Stimulated activated naive B cell treated with anti-CD40 and anti-IgM and Interleukin-4, amounts not matched to agents 10 μg/mL and 1 μg/mL and 100 μg/mL, for 72 hours (primary cell): Measurements from ENCODE around the gene CETP.
"Not testable (repeated sequence)": the region's sequence is repeated elsewhere in the genome, so short reads cannot be mapped to it uniquely, and the experiment has no call there.

Experiments used
- ATAC-seq, 2 donors: fragments of 150-1000 bp; cut with Tn5 transposase; replicated peaks; 2 replicates each; pipeline ENCODE4 v1.10.0; 2021; ENCODE audit warnings: moderate library complexity in 1 of 2
- DNase-seq: peaks from one replicate; pipeline ENCODE4 v3.0.0; 2021
- H3K27ac Mint-ChIP-seq: one replicate; pipeline ENCODE4 v1.8.0; 2022; ENCODE audit warnings: mild to moderate bottlenecking, mixed read lengths
- H3K27me3 Mint-ChIP-seq, 2 donors: one replicate each; pipeline ENCODE4 v1.8.0; 2022; ENCODE audit warnings: mixed read lengths in 2 of 2
- H3K36me3 Mint-ChIP-seq, 2 donors: one replicate each; pipeline ENCODE4 v1.8.0; 2022; ENCODE audit warnings: mixed read lengths in 2 of 2, mild to moderate bottlenecking in 1 of 2
- H3K4me1 Mint-ChIP-seq, 2 donors: one replicate each; pipeline ENCODE4 v1.8.0; 2022; ENCODE audit warnings: mixed read lengths in 2 of 2, mild to moderate bottlenecking in 1 of 2
- H3K4me3 Mint-ChIP-seq, 2 donors: one replicate each; pipeline ENCODE4 v1.8.0; 2022; ENCODE audit warnings: mild to moderate bottlenecking in 2 of 2, mixed read lengths in 2 of 2, moderate library complexity in 1 of 2
- H3K9me3 Mint-ChIP-seq, 2 donors: one replicate each; pipeline ENCODE4 v1.8.0; 2022; ENCODE audit warnings: mixed read lengths in 2 of 2, mild to moderate bottlenecking in 1 of 2

The CETP gene

DNA sequence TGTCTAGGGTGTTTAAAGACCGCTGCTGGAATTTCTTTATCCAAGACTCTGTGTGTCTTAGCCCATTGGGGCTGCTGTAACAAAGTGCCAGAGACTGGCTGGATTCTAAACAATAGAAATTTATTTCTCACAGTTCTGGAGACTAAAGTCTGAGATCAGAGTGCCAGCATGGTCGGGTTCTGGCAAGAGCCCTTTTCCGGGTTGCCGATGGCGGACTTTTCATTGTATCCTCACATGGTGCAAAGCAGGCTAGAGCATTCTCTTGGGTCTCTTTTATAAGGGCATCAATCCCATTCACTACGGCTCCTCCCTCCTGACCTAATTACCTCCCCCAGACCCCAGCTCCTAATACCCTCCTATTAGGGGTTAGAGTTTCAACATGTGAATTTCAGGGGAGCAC lies 37.1 kb downstream of the CETP start:
- peak overlapping the region in 1 of 2 donors; percentile 31 for H3K4me3 Mint-ChIP-seq
- peaks cover 61 to 89% of the 10 kb centered on the region in 2 donors for H3K4me1 Mint-ChIP-seq
- H3K9me3 Mint-ChIP-seq: peaks cover 5 to 6% of the 10 kb centered on the region in 2 donors
- H3K36me3 Mint-ChIP-seq: peaks cover 54 to 71% of the 10 kb centered on the region in 2 donors
- peak overlapping the region; percentile 98 for H3K27ac Mint-ChIP-seq
- no peak for DNase-seq
- ATAC-seq: no peak
- H3K27me3 Mint-ChIP-seq: no peaks in the 10 kb centered on the region

- H3K4me1 Mint-ChIP-seq: peaks cover 61 to 89% of the 10 kb centered on the region in 2 donors
- peak overlapping the region; percentile 98 for H3K27ac Mint-ChIP-seq
- ATAC-seq: peak; percentile 21 to 36
- DNase-seq: peak; percentile 23
- peaks cover 52 to 71% of the 10 kb centered on the region in 2 donors for H3K36me3 Mint-ChIP-seq
- H3K4me3 Mint-ChIP-seq: peak overlapping the region; percentile 62 to 64
- H3K9me3 Mint-ChIP-seq: peaks cover 5 to 6% of the 10 kb centered on the region in 2 donors
- no peaks in the 10 kb centered on the region for H3K27me3 Mint-ChIP-seq
These were observed 37.9 kb downstream of the CETP start for GRCh38 chr16:56999409-57000270.

DNA sequence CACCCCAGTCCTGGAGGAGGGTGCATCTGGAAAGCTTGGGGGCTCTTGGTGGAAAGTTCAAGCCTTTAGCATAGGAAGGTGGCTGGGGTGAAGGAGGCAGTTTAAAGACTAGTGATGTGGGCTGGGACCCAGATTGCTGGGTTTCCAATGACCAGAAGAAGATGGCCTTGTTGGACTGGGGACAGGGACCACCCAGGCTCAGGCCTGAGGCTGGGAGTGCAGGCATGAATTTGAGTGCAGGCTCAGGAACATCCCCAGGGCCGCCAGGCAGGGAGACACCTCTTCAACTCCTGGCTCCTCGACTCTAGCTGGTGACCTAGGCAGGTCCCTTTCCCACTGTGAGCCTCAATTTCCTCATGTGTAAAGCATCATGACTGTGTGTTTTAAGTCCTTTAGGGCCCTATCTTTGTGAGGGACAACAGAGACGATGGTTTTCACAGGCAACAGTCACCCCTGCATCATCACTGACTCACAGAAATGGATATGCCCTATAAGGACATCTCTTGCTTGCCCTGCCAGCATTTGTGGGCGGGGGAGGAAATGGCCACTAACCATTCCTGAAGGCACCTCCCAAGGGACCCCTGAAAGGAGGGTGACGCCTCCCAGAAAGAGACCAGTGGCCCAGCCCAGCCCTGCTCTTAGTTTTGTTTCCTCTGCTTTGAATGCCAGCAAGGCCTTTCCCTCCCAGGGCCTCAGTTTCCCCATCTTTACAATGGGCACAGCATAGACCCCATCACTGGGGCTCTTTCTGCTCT lies 38.7 kb downstream of the CETP start:
- H3K4me1 Mint-ChIP-seq: peaks cover 64 to 89% of the 10 kb centered on the region in 2 donors
- ATAC-seq: peak; percentile 84 to 85
- peak overlapping the region; percentile 98 for H3K27ac Mint-ChIP-seq
- H3K4me3 Mint-ChIP-seq: peak overlapping the region; percentile 62 to 64
- DNase-seq: peak; percentile 85
- H3K27me3 Mint-ChIP-seq: no peaks in the 10 kb centered on the region
- H3K36me3 Mint-ChIP-seq: peaks cover 57 to 77% of the 10 kb centered on the region in 2 donors
- H3K9me3 Mint-ChIP-seq: peaks cover 5 to 6% of the 10 kb centered on the region in 2 donors

DNA sequence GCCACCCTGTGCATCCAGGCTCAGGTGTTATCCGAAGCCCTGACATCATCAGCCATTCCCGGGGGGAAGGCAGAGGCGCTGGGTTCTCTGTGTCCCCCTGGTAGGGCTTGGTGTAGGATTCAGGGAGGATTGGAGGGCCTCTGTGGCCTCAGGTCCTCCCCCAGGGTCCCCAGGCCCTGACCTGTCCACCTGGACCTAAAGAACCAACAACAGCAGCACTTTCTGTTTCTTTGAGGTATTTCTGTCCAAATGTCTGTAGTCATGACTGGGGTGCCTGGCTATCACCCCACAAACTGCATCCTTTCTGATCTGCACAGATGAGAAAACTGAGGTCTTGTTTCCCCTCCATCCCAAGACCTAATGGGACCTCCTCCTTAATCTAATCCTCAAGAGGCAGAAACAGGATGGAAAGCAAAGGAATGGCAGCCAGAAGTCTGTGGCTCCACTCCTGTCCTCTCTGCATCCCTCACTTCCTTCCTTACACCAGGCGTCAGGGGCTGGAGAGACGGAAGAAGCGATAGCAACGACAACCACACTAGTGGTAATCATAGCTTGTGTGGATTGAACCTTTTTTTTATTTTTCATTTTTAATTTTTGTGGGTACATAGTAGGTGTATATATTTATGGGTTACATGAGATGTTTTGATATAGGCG lies 39.4 kb downstream of the CETP start:
- peaks cover 55 to 75% of the 10 kb centered on the region in 2 donors for H3K36me3 Mint-ChIP-seq
- no peak for DNase-seq
- H3K4me1 Mint-ChIP-seq: peaks cover 62 to 89% of the 10 kb centered on the region in 2 donors
- H3K27me3 Mint-ChIP-seq: no peaks in the 10 kb centered on the region
- peak overlapping the region; percentile 44 to 64 for H3K4me3 Mint-ChIP-seq
- H3K9me3 Mint-ChIP-seq: peaks cover 5 to 6% of the 10 kb centered on the region in 2 donors
- peak overlapping the region; percentile 98 for H3K27ac Mint-ChIP-seq
- ATAC-seq: no peak

GRCh38 chr16:57003439-57004386 lies 42.0 kb downstream of the CETP start:
- Mint-ChIP-seq H3K4me1 (peaks cover 53 to 82% of the 10 kb centered on the region in 2 donors), H3K27ac (peak overlapping the region; percentile 93), H3K36me3 (peaks cover 45 to 75% of the 10 kb centered on the region in 2 donors), H3K27me3 (no peaks in the 10 kb centered on the region), H3K9me3 (peaks cover 5 to 6% of the 10 kb centered on the region in 2 donors), H3K4me3 (peak overlapping the region; percentile 77 to 86)
- DNase-seq (peak; percentile 28), ATAC-seq (peak; percentile 15 to 16)

GRCh38 chr16:57004387-57005250 lies 42.9 kb downstream of the CETP start:
- Mint-ChIP-seq H3K27me3 (no peaks in the 10 kb centered on the region), H3K9me3 (peaks cover 5 to 6% of the 10 kb centered on the region in 2 donors), H3K4me3 (peak overlapping the region; percentile 77 to 86), H3K36me3 (peaks cover 48 to 74% of the 10 kb centered on the region in 2 donors), H3K4me1 (peaks cover 47 to 80% of the 10 kb centered on the region in 2 donors), H3K27ac (peak overlapping the region; percentile 93)
- DNase-seq (no peak), ATAC-seq (peak in 1 of 2 donors; percentile 35)

- Mint-ChIP-seq H3K4me1 (peaks cover 46 to 79% of the 10 kb centered on the region in 2 donors), H3K36me3 (peaks cover 50 to 75% of the 10 kb centered on the region in 2 donors), H3K4me3 (peak overlapping the region in 1 of 2 donors; percentile 46), H3K27ac (peak overlapping the region; percentile 67)
- H3K9me3 Mint-ChIP-seq, DNase-seq, ATAC-seq, H3K27me3 Mint-ChIP-seq: not testable (repeated sequence)
These were observed 43.8 kb downstream of the CETP start for GRCh38 chr16:57005597-57005996.

DNA sequence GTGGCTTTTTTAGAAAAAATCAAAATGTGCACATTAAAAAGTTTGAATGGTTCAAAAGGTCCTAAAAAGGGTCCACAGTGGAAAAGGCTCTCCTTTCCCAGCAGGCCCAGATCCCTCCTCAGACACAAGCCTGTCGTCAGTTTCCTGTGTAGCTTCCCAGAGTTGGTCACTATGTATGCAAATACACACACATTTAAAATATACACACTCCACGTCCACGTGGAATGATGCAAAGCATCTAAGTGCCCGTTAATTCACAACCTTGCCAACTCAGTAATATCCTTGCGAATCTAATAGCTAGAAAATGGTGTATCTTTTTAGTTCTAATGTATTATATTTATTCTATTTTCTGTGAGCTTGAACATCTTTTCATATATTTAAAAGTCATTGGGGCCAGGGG lies 45.3 kb downstream of the CETP start:
- peaks cover 38 to 77% of the 10 kb centered on the region in 2 donors for H3K4me1 Mint-ChIP-seq

DNA sequence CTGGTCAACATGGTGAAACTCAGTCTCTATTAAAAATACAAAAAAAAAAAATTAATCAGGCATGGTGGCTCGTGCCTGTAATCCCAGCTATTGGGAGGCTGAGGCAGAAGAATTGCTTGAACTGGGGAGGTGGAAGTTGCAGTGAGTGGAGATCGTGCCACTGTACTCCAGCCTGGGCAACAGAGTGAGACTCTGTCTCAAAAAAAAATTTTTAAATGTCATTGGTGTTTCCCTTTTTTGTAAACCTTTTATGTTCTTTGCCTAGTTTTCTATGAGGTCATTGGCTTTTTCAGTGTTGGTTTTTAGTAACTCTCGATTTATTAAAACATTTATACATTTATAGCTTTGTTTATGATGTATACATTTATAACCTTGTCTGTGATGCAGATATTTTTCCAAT lies 45.8 kb downstream of the CETP start:
- peaks cover 47 to 69% of the 10 kb centered on the region in 2 donors for H3K36me3 Mint-ChIP-seq
- H3K9me3 Mint-ChIP-seq: no peaks in the 10 kb centered on the region
- H3K4me3 Mint-ChIP-seq: peak overlapping the region in 1 of 2 donors; percentile 25
- H3K27me3 Mint-ChIP-seq: no peaks in the 10 kb centered on the region
- DNase-seq (no peak), ATAC-seq (peak; percentile 38 to 54)
- H3K4me1 Mint-ChIP-seq: peaks cover 40 to 79% of the 10 kb centered on the region in 2 donors
- H3K27ac Mint-ChIP-seq: no peak overlapping the region

More for the DNA sequence above, 45.3 kb downstream of the CETP start:
- Mint-ChIP-seq H3K27me3 (no peaks in the 10 kb centered on the region), H3K9me3 (peaks cover 1 to 2% of the 10 kb centered on the region in 2 donors), H3K27ac (peak overlapping the region; percentile 65), H3K4me3 (peak overlapping the region; percentile 44 to 56), H3K36me3 (peaks cover 46 to 68% of the 10 kb centered on the region in 2 donors)
- ATAC-seq (no peak), DNase-seq (no peak)

DNA sequence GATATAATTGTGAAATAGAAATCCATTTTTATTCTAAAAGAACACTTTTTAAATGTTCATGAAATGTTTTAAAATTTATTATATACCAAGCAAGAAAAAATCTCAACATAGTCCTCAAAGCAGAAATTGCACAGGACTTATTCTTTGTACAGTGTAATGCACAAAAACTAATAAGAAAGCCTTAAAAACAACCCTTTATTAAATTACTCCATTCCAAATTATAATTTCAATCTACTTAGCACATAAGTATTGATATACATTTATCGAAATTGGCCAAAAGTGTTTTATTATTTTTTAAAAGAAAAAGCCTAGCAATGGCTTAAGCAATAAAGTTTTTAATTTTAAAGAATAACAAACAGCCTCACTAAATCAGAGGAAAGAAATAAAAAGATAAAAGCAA lies 46.7 kb downstream of the CETP start:
- ATAC-seq: no peak
- no peak overlapping the region for H3K4me3 Mint-ChIP-seq
- no peaks in the 10 kb centered on the region for H3K27me3 Mint-ChIP-seq
- no peaks in the 10 kb centered on the region for H3K9me3 Mint-ChIP-seq
- no peak overlapping the region for H3K27ac Mint-ChIP-seq
- peaks cover 43 to 62% of the 10 kb centered on the region in 2 donors for H3K36me3 Mint-ChIP-seq
- DNase-seq: no peak
- H3K4me1 Mint-ChIP-seq: peaks cover 35 to 70% of the 10 kb centered on the region in 2 donors

DNA sequence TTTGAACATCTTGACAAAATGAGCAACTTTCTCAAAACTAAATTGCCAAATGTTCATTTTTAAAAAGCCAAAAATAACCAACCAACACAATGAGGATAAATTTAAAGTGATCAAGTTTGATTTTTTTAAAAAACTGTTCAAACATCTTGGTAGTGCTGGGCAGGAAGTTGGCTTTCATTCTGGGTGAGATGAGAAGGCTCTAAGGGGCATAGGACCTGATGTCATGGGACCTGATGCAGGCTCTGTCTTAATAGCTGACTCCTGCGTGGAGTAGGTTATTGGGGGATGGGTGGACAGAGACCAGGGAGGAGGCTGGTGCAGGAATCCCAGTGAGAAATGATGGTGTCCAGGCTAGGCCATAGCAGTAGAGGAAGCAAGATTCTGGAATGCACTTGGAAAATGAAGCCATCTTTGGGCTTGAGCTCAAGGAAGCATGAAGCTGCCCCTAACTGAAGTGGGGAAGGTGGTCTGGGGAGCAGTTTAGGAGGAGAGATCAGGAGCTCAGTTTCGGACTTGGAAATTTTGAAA lies 48.0 kb downstream of the CETP start:
- Mint-ChIP-seq H3K27me3 (no peaks in the 10 kb centered on the region), H3K4me1 (peaks cover 32 to 67% of the 10 kb centered on the region in 2 donors), H3K4me3 (peak overlapping the region in 1 of 2 donors; percentile 50), H3K9me3 (no peaks in the 10 kb centered on the region), H3K36me3 (peaks cover 39 to 54% of the 10 kb centered on the region in 2 donors), H3K27ac (peak overlapping the region; percentile 52)
- ATAC-seq (no peak), DNase-seq (no peak)

DNA sequence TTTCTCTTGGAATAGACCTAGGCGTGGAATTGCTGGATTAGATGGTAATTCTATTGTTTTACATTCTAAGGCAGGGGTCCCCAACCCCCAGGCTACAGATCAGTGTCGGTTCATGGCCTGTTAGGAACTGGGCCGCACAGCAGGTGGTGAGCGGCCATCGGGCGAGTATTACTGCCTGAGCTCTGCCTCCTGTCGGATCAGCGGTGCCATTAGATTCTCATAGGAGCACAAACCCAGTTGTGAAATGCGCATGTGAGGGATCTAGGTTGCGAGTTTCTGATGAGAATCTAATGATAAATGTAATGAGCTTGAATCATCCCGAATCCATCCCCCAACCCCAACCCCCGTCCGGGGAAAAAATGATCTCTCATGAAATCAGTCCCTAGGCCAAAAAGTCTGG lies 50.6 kb downstream of the CETP start:
- no peak for DNase-seq
- peak overlapping the region; percentile 86 for H3K27ac Mint-ChIP-seq
- peaks cover 37 to 51% of the 10 kb centered on the region in 2 donors for H3K36me3 Mint-ChIP-seq
- H3K4me1 Mint-ChIP-seq: peaks cover 32 to 63% of the 10 kb centered on the region in 2 donors
- no peak for ATAC-seq
- no peaks in the 10 kb centered on the region for H3K9me3 Mint-ChIP-seq
- H3K27me3 Mint-ChIP-seq: no peaks in the 10 kb centered on the region
- H3K4me3 Mint-ChIP-seq: peak overlapping the region in 1 of 2 donors; percentile 35
